Measurements from ENCODE around the gene MLH3. TPM values are rescaled to one million over a fixed set of nuclear protein-coding genes. Genes with fewer than 3 reads are reported as not detected.

MLH3 gene
- total RNA-seq, 1 donor from 2014 or later: 47.0 TPM

- no peak for DNase-seq (ENCODE audit: low spot score in 2 of 2, unreplicated experiment in 2 of 2)
- no peaks in the 10 kb centered on the region for H3K27me3 Mint-ChIP-seq (ENCODE audit: low read depth)
- peak overlapping the region; percentile 21 for H3K27ac Mint-ChIP-seq
- no peak overlapping the region for H3K4me3 Mint-ChIP-seq
- peaks cover 7% of the 10 kb centered on the region for H3K9me3 Mint-ChIP-seq
- H3K36me3 Mint-ChIP-seq: peaks cover 24% of the 10 kb centered on the region
- H3K4me1 Mint-ChIP-seq: peaks cover 22% of the 10 kb centered on the region
- TF ChIP-seq, protein P1, sequence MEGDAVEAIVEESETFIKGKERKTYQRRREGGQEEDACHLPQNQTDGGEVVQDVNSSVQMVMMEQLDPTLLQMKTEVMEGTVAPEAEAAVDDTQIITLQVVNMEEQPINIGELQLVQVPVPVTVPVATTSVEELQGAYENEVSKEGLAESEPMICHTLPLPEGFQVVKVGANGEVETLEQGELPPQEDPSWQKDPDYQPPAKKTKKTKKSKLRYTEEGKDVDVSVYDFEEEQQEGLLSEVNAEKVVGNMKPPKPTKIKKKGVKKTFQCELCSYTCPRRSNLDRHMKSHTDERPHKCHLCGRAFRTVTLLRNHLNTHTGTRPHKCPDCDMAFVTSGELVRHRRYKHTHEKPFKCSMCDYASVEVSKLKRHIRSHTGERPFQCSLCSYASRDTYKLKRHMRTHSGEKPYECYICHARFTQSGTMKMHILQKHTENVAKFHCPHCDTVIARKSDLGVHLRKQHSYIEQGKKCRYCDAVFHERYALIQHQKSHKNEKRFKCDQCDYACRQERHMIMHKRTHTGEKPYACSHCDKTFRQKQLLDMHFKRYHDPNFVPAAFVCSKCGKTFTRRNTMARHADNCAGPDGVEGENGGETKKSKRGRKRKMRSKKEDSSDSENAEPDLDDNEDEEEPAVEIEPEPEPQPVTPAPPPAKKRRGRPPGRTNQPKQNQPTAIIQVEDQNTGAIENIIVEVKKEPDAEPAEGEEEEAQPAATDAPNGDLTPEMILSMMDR (IDR thresholded peaks at IDR 0.05; ENCODE audit: unreplicated experiment): no peak
These were observed 8.4 kb upstream of the MLH3 start for GRCh38 chr14:75059642-75060041.

GRCh38 chr14:75054421-75054820 lies 3.2 kb upstream of the MLH3 start:
- TF ChIP-seq, protein P1 (IDR thresholded peaks at IDR 0.05; ENCODE audit: unreplicated experiment): no peak
- peaks cover 2% of the 10 kb centered on the region for H3K9me3 Mint-ChIP-seq
- H3K27me3 Mint-ChIP-seq (ENCODE audit: low read depth): no peaks in the 10 kb centered on the region
- H3K27ac Mint-ChIP-seq: peak overlapping the region; percentile 54
- no peak for DNase-seq (ENCODE audit: low spot score in 2 of 2, unreplicated experiment in 2 of 2)
- H3K36me3 Mint-ChIP-seq: peaks cover 16% of the 10 kb centered on the region
- H3K4me3 Mint-ChIP-seq: no peak overlapping the region
- peaks cover 28% of the 10 kb centered on the region for H3K4me1 Mint-ChIP-seq

DNA sequence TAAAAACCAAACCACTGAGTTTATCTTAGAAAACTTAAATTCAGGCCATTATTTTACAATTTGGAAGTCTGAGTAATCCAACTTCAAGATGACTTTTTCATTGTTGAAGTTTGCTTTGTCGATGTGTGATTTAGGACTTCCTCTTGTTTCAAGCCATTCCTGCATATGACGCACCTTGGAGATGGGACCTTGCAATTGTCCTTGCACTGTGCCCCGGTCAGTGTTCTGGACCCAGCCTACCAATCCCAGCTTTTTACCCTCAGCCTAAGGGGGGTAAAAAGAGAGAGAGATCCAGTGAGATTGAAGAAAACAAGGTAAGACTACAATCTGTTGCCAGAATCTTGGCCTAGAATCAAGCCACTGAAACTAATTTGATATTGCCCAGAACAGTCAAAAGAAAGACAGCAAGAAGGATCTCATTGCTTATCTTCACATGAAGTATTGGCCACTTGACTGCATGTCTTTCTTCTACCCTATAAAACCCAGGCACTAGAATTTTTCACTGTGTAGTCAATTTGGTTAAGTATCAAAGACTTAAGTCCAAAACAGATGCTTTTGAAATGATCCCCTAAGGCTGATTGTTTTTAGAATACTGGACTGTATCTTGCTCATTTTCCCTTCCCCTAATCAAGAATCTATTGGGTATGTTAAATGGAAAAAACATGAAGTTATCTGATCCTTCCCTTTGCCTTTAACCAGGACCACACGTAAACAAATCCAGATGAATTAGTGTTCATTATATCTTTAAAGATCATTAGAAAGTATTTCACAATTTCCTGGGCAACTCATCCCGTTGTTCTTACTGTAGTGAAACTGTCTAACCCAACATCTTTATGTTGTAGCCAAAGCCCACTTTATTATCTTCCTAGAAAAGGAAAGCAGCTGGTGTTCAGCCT lies 2.4 kb upstream of the MLH3 start:
- TF ChIP-seq, protein P1 (IDR thresholded peaks at IDR 0.05; ENCODE audit: unreplicated experiment): no peak
- Mint-ChIP-seq H3K4me3 (no peak overlapping the region), H3K27ac (peak overlapping the region; percentile 70), H3K9me3 (no peaks in the 10 kb centered on the region), H3K27me3 (ENCODE audit: low read depth) (no peaks in the 10 kb centered on the region), H3K36me3 (peaks cover 20% of the 10 kb centered on the region), H3K4me1 (peaks cover 26% of the 10 kb centered on the region)
- no peak for DNase-seq (ENCODE audit: low spot score in 2 of 2, unreplicated experiment in 2 of 2)

DNA sequence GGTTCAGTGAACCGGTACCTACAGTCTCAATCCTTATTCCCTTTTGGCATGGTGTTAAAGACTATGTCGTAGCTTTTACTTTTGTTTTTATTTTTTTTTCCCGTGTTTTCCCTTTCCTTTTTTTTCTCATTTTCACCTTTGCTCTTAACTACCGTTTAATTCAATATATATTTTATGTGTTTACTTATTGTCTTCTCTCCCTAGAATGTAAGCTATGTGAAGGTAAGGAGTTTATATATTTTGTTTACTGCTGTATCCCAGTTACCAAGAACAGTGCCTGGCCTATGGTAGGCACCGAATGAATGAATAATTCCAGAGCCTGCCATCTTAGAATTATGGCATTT lies 261 bp upstream of the MLH3 start:
- Mint-ChIP-seq H3K9me3 (peaks cover 12% of the 10 kb centered on the region), H3K4me1 (peaks cover 26% of the 10 kb centered on the region), H3K27ac (peak overlapping the region; percentile 97), H3K36me3 (peaks cover 30% of the 10 kb centered on the region), H3K4me3 (peak overlapping the region; percentile 91), H3K27me3 (ENCODE audit: low read depth) (no peaks in the 10 kb centered on the region)
- no peak for DNase-seq (ENCODE audit: low spot score in 2 of 2, unreplicated experiment in 2 of 2)
- TF ChIP-seq, protein P1 (IDR thresholded peaks at IDR 0.05; ENCODE audit: unreplicated experiment): no peak

DNA sequence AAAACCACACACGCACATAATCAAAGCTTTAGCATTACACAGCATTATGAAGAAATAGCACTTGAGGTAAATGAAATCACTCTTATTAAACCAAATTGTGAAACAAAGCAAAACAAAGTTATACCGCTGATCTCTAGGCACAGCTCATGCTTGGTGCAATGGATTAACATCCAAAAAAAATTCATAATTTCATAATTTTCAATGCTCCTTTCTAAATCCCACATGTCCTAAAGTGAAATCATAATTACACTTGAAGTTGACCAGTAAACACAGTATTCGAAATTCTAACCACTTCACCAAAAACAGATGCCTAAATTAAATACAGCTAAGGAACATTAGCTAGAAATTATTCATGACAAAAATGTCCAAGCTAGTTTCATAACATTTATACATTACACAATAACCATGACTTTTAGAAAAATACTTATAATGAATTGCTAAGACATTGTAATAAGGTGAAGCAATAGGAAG lies 1.5 kb downstream of the MLH3 start:
- H3K27ac Mint-ChIP-seq: peak overlapping the region; percentile 21
- H3K4me3 Mint-ChIP-seq: peak overlapping the region; percentile 71
- H3K36me3 Mint-ChIP-seq: peaks cover 29% of the 10 kb centered on the region
- no peaks in the 10 kb centered on the region for H3K27me3 Mint-ChIP-seq (ENCODE audit: low read depth)
- TF ChIP-seq, protein P1 (IDR thresholded peaks at IDR 0.05; ENCODE audit: unreplicated experiment): no peak
- peaks cover 31% of the 10 kb centered on the region for H3K4me1 Mint-ChIP-seq
- no peak for DNase-seq (ENCODE audit: low spot score in 2 of 2, unreplicated experiment in 2 of 2)
- peaks cover 12% of the 10 kb centered on the region for H3K9me3 Mint-ChIP-seq
